ENCODE data around the gene UBE2I. TPM values are rescaled to one million over a fixed set of nuclear protein-coding genes. Genes with fewer than 3 reads are reported as not detected.

The UBE2I gene
- total RNA-seq, 1 experiment from 2014 or later, result 290 TPM

GRCh38 chr16:1364510-1364909 lies 55.1 kb downstream of the UBE2I start:
- H3K4me2 ChIP-seq (ENCODE audit: insufficient read depth, insufficient read length, low read length), result no peak overlapping the region
- Mint-ChIP-seq H3K9me3 (no peaks in the 10 kb centered on the region), H3K4me1 (no peaks in the 10 kb centered on the region), H3K27ac (no peak overlapping the region; a peak in 1 of 7 replicates), H3K36me3 (ENCODE audit: insufficient read depth in 1 of 3, low read depth in 3 of 3) (peaks cover 18 to 47% (median 34%) of the 10 kb centered on the region in 3 experiments; a peak in 6 of 7 replicates), H3K4me3 (no peak overlapping the region), H3K27me3 (ENCODE audit: low read depth) (no peaks in the 10 kb centered on the region)
- no peaks in the 10 kb centered on the region for H3K4me1 ChIP-seq (ENCODE audit: insufficient read depth, low read length)
- no peak overlapping the region for H2AFZ ChIP-seq (ENCODE audit: low read length)
- H2AK5ac ChIP-seq (ENCODE audit: insufficient read length, low read length), result no peak overlapping the region
- H4K20me1 ChIP-seq (ENCODE audit: control insufficient read depth, insufficient read depth, insufficient read length), result no peaks in the 10 kb centered on the region
- no peak overlapping the region for H3K4ac ChIP-seq (ENCODE audit: low read depth, low read length)
- no peaks in the 10 kb centered on the region for H3K9me3 ChIP-seq (ENCODE audit: control insufficient read depth, low read depth, low read length)
- no peak overlapping the region for H4K91ac ChIP-seq (ENCODE audit: insufficient read length, low read depth, low read length)
- H3T11ph ChIP-seq (ENCODE audit: low read length), result no peak overlapping the region
- H3K79me1 ChIP-seq (ENCODE audit: insufficient read depth, low read depth, low read length, poor library complexity, severe bottlenecking), result no peaks in the 10 kb centered on the region
- no peak overlapping the region for H3K23ac ChIP-seq (ENCODE audit: insufficient read length, low read depth, low read length)
- no peak overlapping the region for H3K56ac ChIP-seq (ENCODE audit: insufficient read length, low read depth, low read length)
- H3K27me3 ChIP-seq (ENCODE audit: insufficient read depth, low read length), result no peaks in the 10 kb centered on the region
- no peak overlapping the region for H4K8ac ChIP-seq (replicated peaks; ENCODE audit: insufficient read length, low read depth, low read length)
- no peak overlapping the region for H2BK12ac ChIP-seq (ENCODE audit: insufficient read length, low read depth, low read length)
- no peak overlapping the region for H2BK120ac ChIP-seq (ENCODE audit: low read depth, low read length, poor library complexity, severe bottlenecking)
- no peak for DNase-seq
- H3K18ac ChIP-seq (ENCODE audit: insufficient read length, low read depth, low read length), result no peak overlapping the region
- no peak overlapping the region for H3K27ac ChIP-seq (ENCODE audit: insufficient read length, low read depth, low read length)
- H2BK20ac ChIP-seq (ENCODE audit: low read depth, low read length, poor library complexity, severe bottlenecking), result no peak overlapping the region
- no CpG with 5 or more reads among the region's 22 CpGs for WGBS (ENCODE audit: extremely low coverage, insufficient read length, low lambda C conversion rate)
- no peaks in the 10 kb centered on the region for H3K23me2 ChIP-seq (ENCODE audit: insufficient read length, low read depth, low read length, poor library complexity, severe bottlenecking)
- H4K5ac ChIP-seq (ENCODE audit: insufficient read length, low read depth, low read length), result no peak overlapping the region
- TF ChIP-seq CTCF (conservative IDR thresholded peaks at IDR 0.05), result no peak
- no peak overlapping the region for H3K9ac ChIP-seq (ENCODE audit: extremely low read depth, insufficient read length, low read length)
- H2BK5ac ChIP-seq (ENCODE audit: insufficient read length, low read length), result no peak overlapping the region
- H3K79me2 ChIP-seq (ENCODE audit: insufficient read depth, low read length), result 0 out of 2 replicates have a peak, but pooled peaks cover 2% of the 10 kb centered on the region
- no peak overlapping the region; the same call in 1 of the 2 replicates for H3K14ac ChIP-seq (ENCODE audit: insufficient read depth, low read length)
- no peak overlapping the region for H2BK15ac ChIP-seq (ENCODE audit: low read depth, low read length)

All from H9 (cell line).